ENCODE data around the gene DIO1. TPM values are rescaled to one million over a fixed set of nuclear protein-coding genes. Genes with fewer than 3 reads are reported as not detected.

Gene DIO1
- total and polyA plus RNA-seq, 2 of the 8 experiments (the other 6 are each of a cell fraction or from before 2014, with no cell fraction given) = 0.14 TPM; not detected in 1

DNA sequence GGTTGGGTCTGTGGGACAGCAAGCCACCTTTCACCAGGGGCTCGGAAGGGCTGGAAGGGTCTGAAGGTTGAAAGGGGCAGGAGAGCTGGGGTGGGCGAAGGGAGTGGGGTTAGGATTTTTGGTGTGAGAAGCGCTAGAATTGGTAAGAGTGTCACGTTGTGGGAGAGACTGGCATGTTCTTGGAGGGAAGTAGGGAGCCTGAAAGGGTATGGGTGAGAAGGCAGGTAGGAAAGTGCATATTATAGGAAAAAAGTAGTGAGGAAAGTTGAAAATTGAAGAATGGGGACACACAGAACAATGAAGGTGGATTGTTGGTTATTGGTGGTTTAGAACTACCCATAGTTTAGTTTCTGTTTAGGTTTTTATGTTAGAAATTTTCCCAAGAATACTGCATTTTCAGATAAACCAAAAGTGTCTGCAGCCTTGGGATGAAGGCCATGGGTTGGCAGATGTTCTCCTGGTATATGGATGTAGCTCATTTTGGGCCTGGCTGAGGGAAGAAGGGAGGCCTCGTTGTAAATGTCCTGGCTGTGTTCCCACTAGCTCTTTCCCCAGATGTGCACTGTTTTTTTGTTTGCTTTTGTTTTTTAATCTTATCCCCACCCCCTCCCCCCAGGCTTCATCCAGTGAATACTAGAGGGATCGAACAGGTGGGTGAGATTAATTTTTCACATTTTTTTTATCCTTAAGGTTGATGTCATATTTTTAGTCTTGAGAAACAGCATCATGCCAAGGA, 53.4 kb downstream of the DIO1 start:
- FAIRE-seq (no peak), DNase-seq (ENCODE audit: low read depth in 1 of 2, low spot score in 2 of 2) (no peak)
- no peak overlapping the region for H2BK5ac ChIP-seq (ENCODE audit: low read depth, low read length)
- H3K27me3 ChIP-seq (replicated peaks in 1 of 4; ENCODE audit: control insufficient read depth in 3 of 4, extremely low read depth in 1 of 4, insufficient read depth in 3 of 4, low read length in 3 of 4) = no peaks in the 10 kb centered on the region
- H3K23me2 ChIP-seq (ENCODE audit: low read depth, low read length) = peaks cover 14% of the 10 kb centered on the region
- H4K20me1 ChIP-seq (replicated peaks in 1 of 2; ENCODE audit: control insufficient read depth in 1 of 2, insufficient read depth in 2 of 2, low read length in 2 of 2) = peaks cover 7 to 11% of the 10 kb centered on the region in 2 experiments
- H3K18ac ChIP-seq (ENCODE audit: extremely low read depth, low read length) = 0 out of 2 replicates have a peak overlapping the region, but pooled peaks have one; percentile 52
- H3K79me2 ChIP-seq (ENCODE audit: control insufficient read depth in 1 of 2, insufficient read depth in 2 of 2, low read length in 2 of 2) = peaks cover 3 to 50% of the 10 kb centered on the region in 2 experiments; a peak in 3 of 4 replicates
- no peak overlapping the region for H2AK5ac ChIP-seq (ENCODE audit: low read depth, low read length)
- no peak overlapping the region for H4K8ac ChIP-seq (ENCODE audit: extremely low read depth, insufficient read depth, low read length)
- no peak overlapping the region for H2BK120ac ChIP-seq (replicated peaks; ENCODE audit: low read depth, low read length)
- peaks cover 4 to 18% (median 13%) of the 10 kb centered on the region in 4 experiments for H3K4me1 ChIP-seq (replicated peaks in 1 of 4; ENCODE audit: control insufficient read depth in 3 of 4, insufficient read depth in 4 of 4, low read length in 3 of 4)
- no peak overlapping the region for H3K56ac ChIP-seq (replicated peaks; ENCODE audit: insufficient read length, low read depth, low read length)
- H3K4me3 ChIP-seq (ENCODE audit: extremely low read depth in 1 of 4, insufficient read depth in 2 of 4, low read depth in 3 of 4, low read length in 4 of 4) = peak overlapping the region; percentile 65 to 98 (median 74); a peak in 7 of 8 replicates
- H3K9me3 ChIP-seq (ENCODE audit: insufficient read depth in 2 of 2, low read depth in 1 of 2, low read length in 1 of 2) = no peaks in the 10 kb centered on the region
- WGBS, 2 experiments (ENCODE audit: extremely low coverage in 1 of 2, insufficient coverage in 1 of 2, insufficient read length in 1 of 2, insufficient replicate concordance in 2 of 2, low coverage in 1 of 2, low lambda C conversion rate in 2 of 2, missing lambda C conversion rate in 1 of 2) = 40% methylated on average over 6 of the region's 6 CpGs; no CpG with 5 or more reads in 1 of the 2 experiments
- H3K9ac ChIP-seq (replicated peaks in 1 of 4; ENCODE audit: extremely low read depth in 1 of 4, low read depth in 3 of 4, low read length in 3 of 4) = peak overlapping the region in 3 of 4 experiments; percentile 5 to 41 (median 13); a peak in 3 of 7 replicates
- peak overlapping the region; percentile 2 for H4K91ac ChIP-seq (replicated peaks; ENCODE audit: insufficient read length, low read length)
- no peak overlapping the region for H3K14ac ChIP-seq (ENCODE audit: insufficient read length)
- H3K27ac ChIP-seq (ENCODE audit: low read depth, low read length) = no peak overlapping the region
- H3K4ac ChIP-seq (replicated peaks; ENCODE audit: insufficient read length, low read depth, low read length) = no peak overlapping the region
- ChIA-PET CTCF (ENCODE audit: partially characterized antibody) (interaction anchor here (1.1 to 7.6 kb wide), 16 partner anchors 9 to 86 kb away, joined by 3 to 123 read pairs (median 8); partner anchors contain the start of genes DIO1, LDLRAD1 and YIPF1), POLR2A (ENCODE audit: partially characterized antibody) (interaction anchor here (1.0 to 2.2 kb wide), 5 partner anchors 9 to 86 kb away, joined by 3 to 7 read pairs (median 5); no protein-coding TSS in a partner anchor)
- peaks cover 0 to 6% (median 3%) of the 10 kb centered on the region in 4 experiments; a peak in 6 of 8 replicates for H3K36me3 ChIP-seq (ENCODE audit: control insufficient read depth in 2 of 4, insufficient read depth in 4 of 4, low read length in 3 of 4)
- H3K4me2 ChIP-seq (ENCODE audit: insufficient read depth in 1 of 2, low read depth in 2 of 2, low read length in 2 of 2) = peak overlapping the region; percentile 82 to 96
- H2BK12ac ChIP-seq (ENCODE audit: low read depth, low read length) = no peak overlapping the region
- H4K5ac ChIP-seq (ENCODE audit: insufficient read length, low read depth, low read length) = no peak overlapping the region
- H3K79me1 ChIP-seq (ENCODE audit: low read depth, low read length) = peaks cover 16% of the 10 kb centered on the region
- no peak overlapping the region for H2BK20ac ChIP-seq (ENCODE audit: low read length)
- H2AFZ ChIP-seq (ENCODE audit: low read length) = no peak overlapping the region
- no peak overlapping the region for H2BK15ac ChIP-seq (ENCODE audit: low read length)
- no peak overlapping the region for H3K23ac ChIP-seq (ENCODE audit: insufficient read length)
- TF ChIP-seq POU5F1 (IDR thresholded peaks at IDR 0.05; ENCODE audit: low read depth, low read length) (no peak), TEAD4 (IDR thresholded peaks at IDR 0.05; ENCODE audit: low read depth, low read length) (no peak), CHD1 (IDR thresholded peaks at IDR 0.05; ENCODE audit: low read depth, low read length) (no peak), HDAC2 (IDR thresholded peaks at IDR 0.05; ENCODE audit: borderline replicate concordance in 1 of 2, low read depth in 2 of 2, low read length in 2 of 2) (no peak), YY1 (IDR thresholded peaks at IDR 0.05; ENCODE audit: low read depth, low read length) (no peak), EP300 (IDR thresholded peaks at IDR 0.05; ENCODE audit: borderline replicate concordance in 1 of 2, low read depth in 2 of 2, low read length in 2 of 2) (no peak), CTBP2 (IDR thresholded peaks at IDR 0.05; ENCODE audit: borderline replicate concordance, insufficient read depth, insufficient read length, low read length) (no peak), HDAC6 (IDR thresholded peaks at IDR 0.05; ENCODE audit: low read depth, low read length) (no peak), POLR2AphosphoS5 (IDR thresholded peaks at IDR 0.05; ENCODE audit: low read depth, low read length) (no peak), TAF1 (IDR thresholded peaks at IDR 0.05; ENCODE audit: low read depth, low read length) (no peak), MAFK (IDR thresholded peaks at IDR 0.05; ENCODE audit: low read depth, low read length) (no peak), SP4 (IDR thresholded peaks at IDR 0.05; ENCODE audit: low read length) (no peak)

All from H1 (cell line).